Upper lobe of left lung (tissue), 4 donors: Measurements from ENCODE around the gene ZP4.

Source experiments
- EP300 ChIP-seq, 4 donors: sonication (generic); formaldehyde crosslinking; IDR thresholded peaks; one replicate each; pipeline ENCODE4 v1.5.1; 2017; ENCODE audit warnings: antibody characterized with exemption in 4 of 4, control low read depth in 2 of 4
- POLR2A ChIP-seq, 4 donors: fragments of 450-650 bp; IDR thresholded peaks; one replicate each; pipeline ENCODE4 v1.5.1; 2016 to 2017; ENCODE audit warnings: antibody characterized with exemption in 4 of 4, mild to moderate bottlenecking in 2 of 4
- POLR2AphosphoS5 ChIP-seq, 2 donors: sonication (generic); formaldehyde crosslinking; IDR thresholded peaks; one replicate each; pipeline ENCODE4 v1.5.1; 2017; ENCODE audit warnings: antibody characterized with exemption in 2 of 2
- TF ChIP-seq, protein P1 (sequence below), 6 experiments: fragments of 450-650 bp in 4 of 6; fragments of 200-600 bp in 2 of 6; sonication (generic) in 2 of 6; IDR thresholded peaks; one replicate each; pipeline ENCODE4 v1.5.1; 2016 to 2019; ENCODE audit warnings: antibody characterized with exemption in 6 of 6

DNA sequence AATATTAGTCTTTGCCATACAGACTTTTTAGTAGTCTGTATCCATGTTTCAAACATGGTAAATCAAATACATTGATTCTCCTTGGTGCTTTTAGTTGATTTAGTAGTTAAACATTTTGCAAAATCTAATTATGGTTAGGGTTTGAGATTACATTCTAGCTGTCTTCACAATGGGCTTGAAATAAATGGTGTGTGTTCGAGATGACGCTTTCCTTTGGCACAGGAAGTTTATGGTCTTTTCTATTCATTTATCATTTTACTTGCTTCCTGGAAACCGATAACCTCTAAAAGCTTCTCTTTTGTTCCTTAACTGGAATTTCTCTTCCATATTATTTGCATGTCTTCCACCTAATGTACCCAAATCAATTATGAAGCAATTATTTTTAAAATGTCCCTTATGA, 38.4 kb downstream of the ZP4 start:
- TF ChIP-seq, protein P1, sequence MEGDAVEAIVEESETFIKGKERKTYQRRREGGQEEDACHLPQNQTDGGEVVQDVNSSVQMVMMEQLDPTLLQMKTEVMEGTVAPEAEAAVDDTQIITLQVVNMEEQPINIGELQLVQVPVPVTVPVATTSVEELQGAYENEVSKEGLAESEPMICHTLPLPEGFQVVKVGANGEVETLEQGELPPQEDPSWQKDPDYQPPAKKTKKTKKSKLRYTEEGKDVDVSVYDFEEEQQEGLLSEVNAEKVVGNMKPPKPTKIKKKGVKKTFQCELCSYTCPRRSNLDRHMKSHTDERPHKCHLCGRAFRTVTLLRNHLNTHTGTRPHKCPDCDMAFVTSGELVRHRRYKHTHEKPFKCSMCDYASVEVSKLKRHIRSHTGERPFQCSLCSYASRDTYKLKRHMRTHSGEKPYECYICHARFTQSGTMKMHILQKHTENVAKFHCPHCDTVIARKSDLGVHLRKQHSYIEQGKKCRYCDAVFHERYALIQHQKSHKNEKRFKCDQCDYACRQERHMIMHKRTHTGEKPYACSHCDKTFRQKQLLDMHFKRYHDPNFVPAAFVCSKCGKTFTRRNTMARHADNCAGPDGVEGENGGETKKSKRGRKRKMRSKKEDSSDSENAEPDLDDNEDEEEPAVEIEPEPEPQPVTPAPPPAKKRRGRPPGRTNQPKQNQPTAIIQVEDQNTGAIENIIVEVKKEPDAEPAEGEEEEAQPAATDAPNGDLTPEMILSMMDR (IDR thresholded peaks at IDR 0.05) = no peak
- TF ChIP-seq POLR2A (IDR thresholded peaks at IDR 0.05) (no peak), POLR2AphosphoS5 (IDR thresholded peaks at IDR 0.05) (no peak), EP300 (IDR thresholded peaks at IDR 0.05) (no peak)
